CD14-positive monocyte (primary cell): ENCODE results near the gene PRICKLE1. TPM values are rescaled to one million over a fixed set of nuclear protein-coding genes. Genes with fewer than 3 reads are reported as not detected.
A peak's percentile ranks its signal among the peaks of the same experiment; 100 is the strongest.

Experiments used
- DNase-seq, 3 donors: peaks; one replicate each; pipeline ENCODE4 v3.0.0-alpha.2; 2011 to 2022
- H2AFZ ChIP-seq: 2 replicates; pipeline ENCODE4 v1.6.0; 2012; ENCODE audit warnings: mild to moderate bottlenecking, low read depth, low read length, inconsistent platforms; ENCODE audit not compliant: insufficient read depth, poor library complexity, severe bottlenecking
- H3K27ac ChIP-seq, 2 donors: 1 replicate in 1 of 2; 2 replicates in 1 of 2; pipeline ENCODE4 v1.5.1; 2012 to 2013; ENCODE audit warnings: low read length in 2 of 2, control low read depth in 1 of 2, inconsistent platforms in 1 of 2, low read depth in 1 of 2, mild to moderate bottlenecking in 1 of 2
- H3K27me3 ChIP-seq, 2 donors: one replicate each; pipeline versions ENCODE4 v1.6.0 to v1.6.1; 2011 to 2013; ENCODE audit warnings: low read length in 2 of 2; ENCODE audit not compliant: control insufficient read depth in 2 of 2, insufficient read depth in 2 of 2
- H3K36me3 ChIP-seq, 2 donors: replicated peaks in 1 of 2; 1 replicate in 1 of 2; 2 replicates in 1 of 2; pipeline versions ENCODE4 v1.5.1 to v1.6.1; 2012 to 2013; ENCODE audit warnings: low read length in 2 of 2, control low read depth in 1 of 2, inconsistent platforms in 1 of 2, mild to moderate bottlenecking in 1 of 2; ENCODE audit not compliant: insufficient read depth in 2 of 2, control insufficient read depth in 1 of 2
- H3K4me1 ChIP-seq, 2 donors: 1 replicate in 1 of 2; 2 replicates in 1 of 2; pipeline versions ENCODE4 v1.5.1 to v1.6.1; 2012 to 2013; ENCODE audit warnings: low read length in 2 of 2, control low read depth in 1 of 2, inconsistent platforms in 1 of 2, mild to moderate bottlenecking in 1 of 2, moderate library complexity in 1 of 2; ENCODE audit not compliant: insufficient read depth in 2 of 2, control insufficient read depth in 1 of 2
- H3K4me2 ChIP-seq: replicated peaks from 2 replicates; pipeline ENCODE3; 2012; ENCODE audit warnings: low read length, moderate library complexity, mild to moderate bottlenecking; ENCODE audit not compliant: poor library complexity, severe bottlenecking; ENCODE audit errors: extremely low read depth
- H3K4me3 ChIP-seq, 3 experiments: fragments of 200-600 bp in 1 of 3; sonication (generic) in 1 of 3; replicated peaks in 1 of 3; 1 replicate in 2 of 3; 2 replicates in 1 of 3; pipeline ENCODE4 v1.5.1; 2011 to 2013; ENCODE audit warnings: low read length in 3 of 3, mild to moderate bottlenecking in 3 of 3, control low read depth in 2 of 3, low read depth in 2 of 3, inconsistent platforms in 1 of 3, moderate library complexity in 1 of 3
- H3K79me2 ChIP-seq: 2 replicates; pipeline ENCODE4 v1.6.0; 2012; ENCODE audit warnings: mild to moderate bottlenecking, control low read depth, inconsistent platforms, low read length, moderate library complexity; ENCODE audit not compliant: insufficient read depth
- H3K9ac ChIP-seq: 2 replicates; pipeline ENCODE4 v1.6.0; 2017; ENCODE audit warnings: low read length, mild to moderate bottlenecking; ENCODE audit not compliant: insufficient read depth, poor library complexity, severe bottlenecking
- H3K9me3 ChIP-seq, 2 donors: replicated peaks in 1 of 2; 1 replicate in 1 of 2; 2 replicates in 1 of 2; pipeline versions ENCODE4 v1.5.1 to v1.6.1; 2012 to 2013; ENCODE audit warnings: low read length in 2 of 2, control low read depth in 1 of 2; ENCODE audit not compliant: control insufficient read depth in 1 of 2, insufficient read depth in 1 of 2
- H4K20me1 ChIP-seq: 2 replicates; pipeline ENCODE4 v1.6.0; 2012; ENCODE audit warnings: mild to moderate bottlenecking, low read length, control low read depth, moderate library complexity; ENCODE audit not compliant: insufficient read depth
- H3K27ac Mint-ChIP-seq, 7 donors: one replicate each; pipeline ENCODE4 v1.8.0; 2020; ENCODE audit warnings: mild to moderate bottlenecking in 7 of 7, mixed read lengths in 7 of 7, moderate library complexity in 6 of 7, inconsistent platforms in 2 of 7
- H3K27me3 Mint-ChIP-seq, 3 donors: one replicate each; pipeline ENCODE4 v1.8.0; 2021 to 2022; ENCODE audit warnings: low read depth in 3 of 3, mild to moderate bottlenecking in 3 of 3, mixed read lengths in 3 of 3, moderate library complexity in 3 of 3, inconsistent platforms in 1 of 3
- H3K36me3 Mint-ChIP-seq, 2 donors: one replicate each; pipeline ENCODE4 v1.8.0; 2020; ENCODE audit warnings: mixed read lengths in 2 of 2, inconsistent platforms in 1 of 2, mild to moderate bottlenecking in 1 of 2
- H3K4me1 Mint-ChIP-seq: one replicate; pipeline ENCODE4 v1.8.0; 2020; ENCODE audit warnings: mild to moderate bottlenecking, mixed read lengths
- H3K4me3 Mint-ChIP-seq, 2 donors: one replicate each; pipeline ENCODE4 v1.8.0; 2020; ENCODE audit warnings: mild to moderate bottlenecking in 2 of 2, mixed read lengths in 2 of 2, moderate library complexity in 1 of 2
- H3K9me3 Mint-ChIP-seq, 7 donors: one replicate each; pipeline ENCODE4 v1.8.0; 2020 to 2022; ENCODE audit warnings: mixed read lengths in 7 of 7, mild to moderate bottlenecking in 6 of 7, moderate library complexity in 6 of 7, inconsistent platforms in 2 of 7
- CTCF ChIP-seq: fragments of 200-600 bp; IDR thresholded peaks from one replicate; pipeline ENCODE4 v1.8.0; 2022; ENCODE audit warnings: antibody characterized with exemption, mild to moderate bottlenecking
- WGBS: methylation state at CpG from one replicate; pipeline ENCODE4 v1.1.5; 2013; ENCODE audit warnings: missing lambda C conversion rate; ENCODE audit not compliant: insufficient coverage; 5-methylcytosine and 5-hydroxymethylcytosine counted together
- intact Hi-C, 2 donors: fragments of 100-400 bp; cut with micrococcal nuclease; formaldehyde crosslinking; loops; one replicate each; pipeline versions ENCODE4 v1.15.0 to v1.15.1; 2023
- polyA minus RNA-seq: library from RNA; depleted of rRNA, polyadenylated mRNA; stranded (reverse); fragments of >200 nt; gene quantifications from 2 replicates; pipeline ENCODE4 v1.2.3, GENCODE V29; 2012
- polyA plus RNA-seq, 3 donors: library from polyadenylated mRNA; depleted of rRNA in 1 of 3; unstranded in 2 of 3; stranded (reverse) in 1 of 3; fragments of 300-500 nt in 2 of 3; fragments of >200 nt in 1 of 3; fragmentation: Illumina TruSeq in 2 of 3; gene quantifications; 1 replicate in 2 of 3; 2 replicates in 1 of 3; pipeline ENCODE4 v1.2.3, GENCODE V29; 2012 to 2021
- total RNA-seq, 12 experiments: library from RNA in 1 of 12; stranded (reverse) in 1 of 12; fragments of 120-200 nt in 1 of 12; gene quantifications; one replicate each; pipeline ENCODE4 v1.2.4 and lab custom pipeline; 2013 to 2026; ENCODE audit warnings: mixed read lengths in 6 of 12, inconsistent platforms in 1 of 12

PRICKLE1 gene
- total RNA-seq (2013): 2.5 TPM
- polyA plus RNA-seq: 1 to 10 TPM; 1.3 to 5.1 (median 2.6) TPM
- 2.6 and 3.9 TPM in 2 replicates for polyA minus RNA-seq
- 0.58 to 7.1 (median 2.0) reads per million in 11 experiments for total RNA-seq (lab: John Stamatoyannopoulos, UW)

GRCh38 chr12:42589465-42590329 is at the start of gene PRICKLE1:
TSS of gene PRICKLE1 (minus strand) at chr12:42589746. CDS start at chr12:42472516, 117,230 bp downstream.
- intact Hi-C loops: no loop called here
- H3K4me3 Mint-ChIP-seq: peak within 1 kb of the TSS; percentile 84 to 93
- peaks cover 41 to 73% of the 10 kb centered on the region in 2 donors for H3K27me3 ChIP-seq

More at GRCh38 chr12:42589465-42590329, at the start of gene PRICKLE1:
- Mint-ChIP-seq H3K9me3 (peaks cover 0 to 15% (median 3%) of the 10 kb centered on the region in 7 donors), H3K27ac (peak within 1 kb of the TSS in 2 of 7 donors; percentile 9 to 72), H3K27me3 (peaks cover 55 to 67% (median 64%) of the 10 kb centered on the region in 3 donors), H3K4me1 (peaks cover 35% of the 10 kb centered on the region), H3K36me3 (peaks cover 6% of the 10 kb centered on the region in 2 donors)
- peak; percentile 6 to 33 (median 9) for DNase-seq
- TF ChIP-seq CTCF: no peak
- H3K79me2 ChIP-seq: no peaks in the 10 kb centered on the region
- no peaks in the 10 kb centered on the region for H3K36me3 ChIP-seq
- peak within 1 kb of the TSS; percentile 95 for H3K4me2 ChIP-seq
- peaks cover 4% of the 10 kb centered on the region for H4K20me1 ChIP-seq
- H3K9me3 ChIP-seq: no peaks in the 10 kb centered on the region
- peaks cover 25 to 41% of the 10 kb centered on the region in 2 donors for H3K4me1 ChIP-seq
- H3K27ac ChIP-seq: no peak within 1 kb of the TSS
- H3K9ac ChIP-seq: peak within 1 kb of the TSS; percentile 59
- H2AFZ ChIP-seq: peak within 1 kb of the TSS; percentile 86
- H3K4me3 ChIP-seq: peak within 1 kb of the TSS; percentile 47 to 84 (median 54)
- WGBS: under 1% methylated on average over 96 of the region's 107 CpGs
